ENCODE measurements around the gene ANKRD10. TPM values are rescaled to one million over a fixed set of nuclear protein-coding genes. Genes with fewer than 3 reads are reported as not detected.

ANKRD10 gene
- total RNA-seq, 1 donor from 2014 or later: 157 TPM

GRCh38 chr13:110867380-110867779 lies 47.5 kb downstream of the ANKRD10 start:
- Histone ChIP-seq H3K4me3 (ENCODE audit: insufficient read depth, low read depth, low read length) (no peak overlapping the region), H2AFZ (ENCODE audit: low read depth, low read length) (no peak overlapping the region), H4K20me1 (ENCODE audit: insufficient read depth, low read length) (no peaks in the 10 kb centered on the region), H3K9me3 (ENCODE audit: insufficient read depth, low read depth, low read length) (peaks cover 1% of the 10 kb centered on the region), H3K36me3 (ENCODE audit: insufficient read depth, low read length) (no peaks in the 10 kb centered on the region), H3K27ac (ENCODE audit: low read depth, low read length) (no peak overlapping the region), H3K27me3 (ENCODE audit: insufficient read depth, low read length) (no peaks in the 10 kb centered on the region), H3K9ac (ENCODE audit: low read length) (no peak overlapping the region), H3K4me1 (ENCODE audit: insufficient read depth, low read length) (peaks cover 18% of the 10 kb centered on the region), H3K4me2 (ENCODE audit: low read length) (no peak overlapping the region), H3K79me2 (ENCODE audit: insufficient read depth, low read length) (no peaks in the 10 kb centered on the region)
- H3K27ac Mint-ChIP-seq (ENCODE audit: unreplicated experiment): no peak overlapping the region
- FAIRE-seq (no peak), DNase-seq (ENCODE audit: low read depth) (no peak)
- peaks cover 17% of the 10 kb centered on the region for H3K4me1 Mint-ChIP-seq (ENCODE audit: low read depth, unreplicated experiment)
- no peak overlapping the region for H3K4me3 Mint-ChIP-seq (ENCODE audit: unreplicated experiment)
- TF ChIP-seq EZH2 (IDR thresholded peaks at IDR 0.05; ENCODE audit: insufficient read depth, low read length) (no peak), CTCF (IDR thresholded peaks at IDR 0.05; ENCODE audit: insufficient read depth, low read depth, low read length) (no peak)
- peaks cover 1% of the 10 kb centered on the region for H3K9me3 Mint-ChIP-seq (ENCODE audit: unreplicated experiment)
- no peaks in the 10 kb centered on the region for H3K36me3 Mint-ChIP-seq (ENCODE audit: low read depth, unreplicated experiment)
- H3K27me3 Mint-ChIP-seq (ENCODE audit: low read depth, unreplicated experiment): peaks cover 4% of the 10 kb centered on the region

GRCh38 chr13:110866491-110867170 lies 48.2 kb downstream of the ANKRD10 start:
- H3K4me1 Mint-ChIP-seq (ENCODE audit: low read depth, unreplicated experiment): peaks cover 17% of the 10 kb centered on the region

More at GRCh38 chr13:110866491-110867170, 48.2 kb downstream of the ANKRD10 start:
- H3K4me3 ChIP-seq (ENCODE audit: insufficient read depth, low read depth, low read length): no peak overlapping the region
- peaks cover 4% of the 10 kb centered on the region for H3K27me3 Mint-ChIP-seq (ENCODE audit: low read depth, unreplicated experiment)
- H3K9me3 Mint-ChIP-seq (ENCODE audit: unreplicated experiment): peaks cover 1% of the 10 kb centered on the region
- H3K36me3 Mint-ChIP-seq (ENCODE audit: low read depth, unreplicated experiment): no peaks in the 10 kb centered on the region
- no peaks in the 10 kb centered on the region for H3K27me3 ChIP-seq (ENCODE audit: insufficient read depth, low read length)
- no peak overlapping the region for H3K4me2 ChIP-seq (ENCODE audit: low read length)
- no peak for FAIRE-seq
- H3K79me2 ChIP-seq (ENCODE audit: insufficient read depth, low read length): no peaks in the 10 kb centered on the region
- H3K4me1 ChIP-seq (ENCODE audit: insufficient read depth, low read length): peaks cover 18% of the 10 kb centered on the region
- no peak overlapping the region for H3K27ac ChIP-seq (ENCODE audit: low read depth, low read length)
- no peaks in the 10 kb centered on the region for H4K20me1 ChIP-seq (ENCODE audit: insufficient read depth, low read length)
- no peaks in the 10 kb centered on the region for H3K36me3 ChIP-seq (ENCODE audit: insufficient read depth, low read length)
- no peak overlapping the region for H2AFZ ChIP-seq (ENCODE audit: low read depth, low read length)
- DNase-seq (ENCODE audit: low read depth): no peak
- H3K4me3 Mint-ChIP-seq (ENCODE audit: unreplicated experiment): no peak overlapping the region
- H3K27ac Mint-ChIP-seq (ENCODE audit: unreplicated experiment): no peak overlapping the region
- H3K9me3 ChIP-seq (ENCODE audit: insufficient read depth, low read depth, low read length): no peaks in the 10 kb centered on the region
- TF ChIP-seq EZH2 (IDR thresholded peaks at IDR 0.05; ENCODE audit: insufficient read depth, low read length) (no peak), CTCF (IDR thresholded peaks at IDR 0.05; ENCODE audit: insufficient read depth, low read depth, low read length) (no peak)
- H3K9ac ChIP-seq (ENCODE audit: low read length): no peak overlapping the region
